ENCODE data around the gene SFTPD.

SFTPD gene

DNA sequence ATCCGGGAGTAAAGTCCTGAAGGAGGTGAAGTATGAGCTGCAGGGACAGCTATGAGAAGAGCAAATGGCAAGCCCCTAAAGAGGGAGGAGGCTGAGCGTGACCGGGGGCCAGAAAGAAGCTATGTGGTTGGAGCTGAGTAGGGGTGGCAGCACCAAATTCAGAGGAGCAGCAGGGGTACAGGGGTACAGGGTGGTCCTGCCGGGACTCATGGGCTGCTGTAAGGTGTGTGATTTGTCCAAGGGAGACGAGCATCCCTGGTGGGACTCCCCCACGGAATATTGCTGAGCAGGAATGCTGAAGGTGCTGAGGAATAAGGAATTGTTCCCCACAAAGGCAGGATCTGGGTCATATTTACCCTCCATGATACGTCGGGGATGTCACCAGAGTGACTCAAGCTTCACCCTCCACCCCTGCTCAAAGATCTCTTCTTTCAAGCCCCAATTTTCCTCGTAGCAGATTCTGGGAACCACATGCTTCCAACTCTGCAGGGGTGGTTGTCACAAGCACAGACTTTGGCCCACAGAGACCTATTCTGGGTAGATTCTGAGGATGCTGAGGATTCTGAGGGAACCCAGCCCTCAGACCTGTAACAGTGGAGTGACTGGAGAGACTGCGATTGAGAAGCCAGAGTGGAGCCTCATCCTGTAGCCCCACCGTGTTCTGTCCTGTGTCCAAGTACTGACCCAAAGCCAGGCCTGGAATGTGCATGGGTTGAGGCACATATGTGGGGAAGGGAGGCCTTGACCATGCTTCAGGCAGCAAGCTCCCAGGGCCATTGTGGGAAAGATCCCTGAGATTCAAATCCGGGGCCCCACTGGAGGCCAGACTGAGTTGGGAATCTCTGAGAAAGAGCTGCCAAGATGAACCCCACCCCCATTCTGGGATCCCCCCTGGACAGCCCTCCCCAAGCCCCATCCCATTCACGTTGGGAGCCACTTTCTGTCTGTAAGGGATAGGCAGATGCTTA lies 4.2 kb downstream of the SFTPD start:
- no peak for DNase-seq (ENCODE audit: low read depth in 2 of 2)

DNA sequence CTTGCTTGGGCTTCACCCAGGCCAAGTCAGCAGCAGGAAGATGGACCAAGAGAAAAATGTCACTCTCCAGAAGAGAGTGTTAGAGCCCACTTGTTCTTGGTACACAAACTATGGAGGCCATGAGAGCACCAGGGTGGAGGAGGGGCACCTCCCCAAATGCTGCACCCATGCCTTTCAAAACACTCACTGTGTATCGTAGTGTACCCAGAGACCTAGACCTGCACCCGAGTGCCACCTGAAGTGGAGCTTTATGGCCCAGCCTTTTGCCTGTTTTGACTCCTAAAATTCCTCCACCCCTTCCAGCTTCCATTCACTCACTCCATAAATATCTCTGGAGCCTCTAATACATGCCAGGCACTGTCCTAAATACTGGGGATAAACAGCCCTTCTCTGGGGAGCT lies 5.0 kb downstream of the SFTPD start:
- DNase-seq (ENCODE audit: low read depth in 2 of 2), result no peak

DNA sequence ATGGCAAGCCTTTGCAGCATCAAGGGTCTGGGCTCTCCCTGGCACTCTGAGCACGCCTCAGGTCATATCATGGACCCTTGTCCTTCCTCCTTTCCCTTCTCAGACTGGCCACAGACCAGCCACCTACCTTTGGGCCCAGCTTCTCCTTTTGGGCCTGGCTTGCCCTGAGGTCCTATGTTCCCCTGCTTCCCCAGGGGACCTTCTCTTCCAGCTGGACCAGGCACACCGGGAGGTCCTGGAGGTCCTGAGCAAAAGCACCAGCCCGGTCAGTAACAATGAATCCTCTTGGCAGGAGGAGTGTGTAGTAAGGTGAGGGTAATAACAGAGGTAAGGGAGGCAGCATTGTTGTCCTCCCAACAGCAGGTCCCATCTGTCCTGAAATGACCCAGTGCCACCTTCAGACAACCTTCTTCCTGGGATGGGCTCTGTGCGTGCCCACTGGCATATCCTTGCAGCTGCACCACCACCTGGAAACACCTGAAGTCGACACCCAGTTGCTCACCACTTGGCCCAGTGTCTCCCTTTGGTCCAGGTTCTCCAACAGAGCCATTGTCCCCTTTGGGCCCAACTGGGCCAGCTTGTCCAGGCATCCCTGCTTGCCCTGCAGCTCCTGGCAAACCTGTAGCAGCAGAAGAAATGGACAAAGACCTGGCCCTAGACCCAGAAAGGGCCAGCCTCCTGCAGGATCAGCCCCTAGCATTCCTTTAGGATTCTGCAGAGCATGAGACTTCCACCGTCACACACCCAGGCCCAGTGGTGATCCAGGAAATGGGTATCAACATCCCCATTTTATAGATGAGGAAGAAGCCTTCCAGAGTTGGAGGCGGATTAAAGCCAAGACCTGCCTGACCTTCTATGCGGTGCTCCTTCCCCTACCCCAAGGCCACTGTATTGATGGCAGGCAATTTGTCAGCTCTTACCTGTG lies 6.4 kb downstream of the SFTPD start:
- DNase-seq (ENCODE audit: low read depth in 2 of 2), result no peak

DNA sequence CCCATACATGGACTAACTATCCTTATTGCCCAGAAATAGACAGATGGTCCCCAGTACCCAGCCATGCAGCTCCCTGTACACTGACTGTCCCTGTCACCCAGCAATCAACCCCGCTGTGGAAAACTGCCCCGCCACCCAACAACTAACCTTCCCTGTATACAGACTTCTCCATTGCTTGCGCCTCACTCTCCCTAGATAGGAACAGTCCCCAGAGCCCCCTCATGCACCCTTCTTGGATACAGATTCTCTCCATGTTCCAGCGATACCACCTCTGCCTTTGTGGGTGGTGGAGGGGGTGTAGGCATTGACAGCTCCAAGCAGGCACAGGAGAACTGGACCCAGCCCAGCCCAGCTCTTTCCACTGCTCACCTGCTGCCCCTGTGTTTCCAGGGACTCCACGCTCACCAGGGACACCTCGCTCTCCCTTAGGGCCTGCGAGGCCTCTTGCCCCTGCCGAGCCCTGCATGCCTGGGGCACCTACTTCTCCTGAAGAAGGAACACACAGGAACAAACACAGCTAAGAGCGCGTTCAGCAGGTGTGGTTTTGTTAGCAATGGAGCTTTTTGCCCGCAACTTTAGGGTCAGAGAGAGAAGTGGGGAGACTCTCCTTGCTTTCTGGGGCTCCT lies 7.2 kb downstream of the SFTPD start:
- DNase-seq (ENCODE audit: low read depth in 2 of 2), result no peak

DNA sequence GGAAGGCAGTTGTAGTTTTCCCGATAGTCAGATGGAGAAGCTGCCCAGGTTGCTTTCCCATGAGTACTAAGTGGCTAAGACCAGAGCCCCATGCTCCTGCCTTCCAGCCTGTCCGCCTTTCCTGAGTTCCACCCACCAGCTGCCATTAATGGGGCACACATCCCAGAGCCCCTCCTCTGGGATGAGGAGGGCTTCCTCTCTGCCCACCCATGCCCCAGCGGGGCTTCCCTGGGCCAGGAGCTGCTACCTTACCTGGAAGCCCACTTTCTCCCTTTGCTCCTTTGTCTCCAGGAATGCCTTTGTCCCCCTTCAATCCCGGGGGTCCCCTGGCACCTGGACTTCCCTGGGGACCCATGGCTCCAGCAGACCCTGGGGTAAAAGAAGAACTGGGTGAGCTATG lies 7.8 kb downstream of the SFTPD start:
- no peak for DNase-seq (ENCODE audit: low read depth in 2 of 2)

DNA sequence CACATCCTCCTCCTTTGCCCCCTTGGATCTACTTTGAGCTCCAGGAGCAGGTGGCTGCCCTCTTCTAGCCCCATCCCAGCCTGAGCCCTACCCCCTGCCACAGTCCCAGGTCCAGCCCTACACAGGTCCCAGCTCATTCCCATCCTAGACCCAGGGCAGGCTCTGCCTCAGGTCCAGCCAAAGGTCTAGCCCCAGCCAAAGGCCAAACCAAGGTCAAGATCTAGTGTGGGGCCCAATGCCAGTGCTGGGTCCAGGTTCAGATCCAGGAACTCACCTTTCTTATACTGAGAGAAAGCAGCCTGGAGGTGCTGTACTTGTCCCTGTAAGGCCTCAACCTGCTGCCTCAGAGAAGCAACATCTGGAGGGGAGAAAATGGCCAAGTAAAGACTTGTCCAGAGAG lies 8.5 kb downstream of the SFTPD start:
- DNase-seq (ENCODE audit: low read depth in 2 of 2), result no peak

DNA sequence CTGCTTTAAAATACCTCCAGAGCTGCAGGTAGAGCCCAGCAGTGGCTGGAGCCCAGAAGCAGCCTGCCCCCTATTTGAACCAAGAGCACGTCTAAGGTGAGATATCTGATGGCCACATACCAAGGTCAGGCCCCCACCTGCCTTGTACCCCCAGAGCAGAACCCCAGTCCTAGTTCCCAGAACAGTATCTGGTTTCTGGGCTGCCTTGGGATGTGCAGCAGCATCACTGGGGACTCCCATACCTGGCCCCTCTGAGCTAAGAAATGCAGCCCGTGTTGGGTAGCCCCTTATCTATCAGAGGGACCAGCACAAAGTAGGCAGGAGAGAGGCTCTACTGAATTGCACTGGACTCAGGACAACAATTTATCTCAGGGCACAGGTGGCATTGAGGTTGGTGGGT lies 8.9 kb downstream of the SFTPD start:
- no peak for DNase-seq (ENCODE audit: low read depth in 2 of 2)

DNA sequence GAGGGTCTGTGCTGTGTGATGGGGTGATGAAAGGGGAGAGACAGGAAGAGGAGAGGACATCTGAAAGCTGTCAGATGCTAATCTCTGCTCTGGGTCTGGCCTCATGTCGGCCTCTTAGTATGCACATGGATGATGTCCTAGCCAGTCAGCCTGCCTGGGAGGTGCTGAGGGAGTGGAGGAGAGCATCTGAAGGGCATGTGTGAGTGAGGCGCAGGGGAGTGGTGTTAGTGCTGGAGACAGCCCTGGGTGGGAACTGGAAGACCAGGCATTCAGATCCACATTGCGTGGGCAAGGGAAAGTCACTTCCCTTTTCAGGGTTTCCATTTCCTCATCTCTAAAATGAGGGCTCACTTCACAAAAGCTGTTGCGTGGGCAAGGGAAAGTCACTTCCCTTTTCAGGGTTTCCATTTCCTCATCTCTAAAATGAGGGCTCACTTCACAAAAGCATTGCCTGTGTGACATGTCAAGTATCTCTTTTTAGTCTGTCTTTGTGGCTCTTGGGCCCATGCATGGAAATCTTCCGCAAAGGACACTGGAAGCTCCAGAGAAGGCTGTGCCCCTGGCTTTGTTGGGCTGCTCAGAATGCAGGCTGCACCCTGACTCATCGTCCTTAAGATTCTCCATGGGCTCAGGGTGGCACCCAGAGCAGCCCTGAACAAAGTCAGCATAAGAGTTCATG lies 10.0 kb downstream of the SFTPD start:
- no peak for DNase-seq (ENCODE audit: low read depth in 2 of 2)

DNA sequence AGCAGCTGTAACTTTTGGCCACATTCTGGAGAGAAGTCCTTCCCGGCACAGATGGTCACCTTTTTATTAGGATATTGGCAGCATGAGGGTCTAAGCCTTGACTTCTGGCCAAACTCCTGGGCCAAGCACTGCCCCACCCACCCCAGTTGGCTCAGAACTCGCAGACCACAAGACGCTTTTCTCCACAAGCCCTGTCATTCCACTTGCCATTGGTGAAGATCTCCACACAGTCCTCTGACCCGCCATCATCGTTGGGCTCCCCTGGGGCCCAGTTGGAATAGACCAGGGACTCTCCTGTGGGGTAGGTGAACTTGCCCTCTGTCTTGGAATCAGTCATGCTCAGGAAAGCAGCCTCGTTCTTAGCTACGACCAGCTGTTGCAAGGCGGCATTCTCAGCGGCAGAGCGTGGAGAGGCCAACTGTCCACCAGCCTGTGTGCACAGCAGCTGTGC lies 11.2 kb downstream of the SFTPD start:
- no peak for DNase-seq (ENCODE audit: low read depth in 2 of 2)

DNA sequence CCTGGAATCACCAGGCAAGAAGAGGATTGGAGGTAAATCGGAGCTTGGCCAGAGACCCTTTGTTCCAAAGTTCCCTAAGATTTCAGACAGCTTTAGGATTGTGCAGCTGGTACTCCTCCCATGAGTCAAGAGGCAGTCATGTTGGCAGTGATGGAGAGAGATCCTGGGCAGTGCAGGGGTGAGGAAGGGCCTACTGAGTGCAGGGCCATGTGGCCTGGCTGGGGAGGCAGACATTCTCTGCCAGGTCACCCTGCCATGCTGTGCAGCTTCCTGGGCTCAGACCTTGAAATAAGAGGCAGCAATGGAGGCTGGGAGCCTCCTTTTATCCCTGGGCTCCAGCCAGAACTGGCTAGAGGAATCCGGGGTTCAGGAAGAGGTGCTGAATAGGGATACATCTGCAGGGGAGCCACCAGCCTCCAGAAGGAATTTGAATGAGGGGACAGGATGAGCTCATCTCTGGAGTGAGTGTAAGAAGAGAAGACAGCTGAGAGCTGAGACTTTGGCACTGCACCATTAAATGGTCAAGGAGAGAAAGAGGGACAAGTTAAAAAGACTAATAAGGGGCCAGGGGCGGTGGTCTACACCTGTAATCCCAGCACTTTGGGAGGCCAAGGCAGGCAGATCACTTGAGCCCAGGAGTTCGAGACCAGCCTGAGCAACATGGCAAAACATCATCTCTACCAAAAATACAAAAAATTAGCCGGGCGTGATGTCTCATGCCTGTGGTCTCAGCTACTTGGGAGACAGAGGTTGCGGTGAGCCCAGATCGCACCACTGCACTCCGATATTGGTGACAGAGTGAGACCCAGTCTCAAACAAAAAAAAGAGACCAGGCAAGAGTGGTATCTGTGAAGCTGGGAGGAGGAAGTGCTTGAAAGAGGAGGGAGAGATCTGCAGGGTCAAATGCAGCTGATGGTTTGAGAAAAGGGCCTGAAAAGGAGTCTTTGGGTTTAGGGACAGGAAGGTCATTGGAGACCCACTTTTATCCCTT lies 12.0 kb downstream of the SFTPD start:
- DNase-seq (ENCODE audit: low read depth in 2 of 2), result no peak

DNA sequence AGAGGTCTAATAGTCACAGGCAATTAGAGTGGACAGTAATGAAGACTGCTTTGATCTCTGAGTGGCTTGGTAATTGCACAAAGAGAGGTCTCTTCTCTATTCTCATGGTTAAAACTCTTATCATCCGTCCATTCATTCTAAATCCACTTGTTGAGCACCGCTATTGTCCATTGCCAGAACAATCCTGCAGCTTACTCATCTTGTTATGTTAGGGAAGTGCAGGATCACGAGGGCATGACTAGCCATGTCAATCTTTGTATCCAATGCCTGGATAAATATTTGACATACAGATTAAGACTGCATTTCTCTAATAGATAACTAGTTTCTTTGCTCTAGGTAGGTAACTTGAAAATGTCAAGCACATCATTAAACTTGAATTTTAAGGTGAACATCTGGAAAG lies 14.9 kb downstream of the SFTPD start:
- DNase-seq (ENCODE audit: low read depth in 2 of 2), result no peak

DNA sequence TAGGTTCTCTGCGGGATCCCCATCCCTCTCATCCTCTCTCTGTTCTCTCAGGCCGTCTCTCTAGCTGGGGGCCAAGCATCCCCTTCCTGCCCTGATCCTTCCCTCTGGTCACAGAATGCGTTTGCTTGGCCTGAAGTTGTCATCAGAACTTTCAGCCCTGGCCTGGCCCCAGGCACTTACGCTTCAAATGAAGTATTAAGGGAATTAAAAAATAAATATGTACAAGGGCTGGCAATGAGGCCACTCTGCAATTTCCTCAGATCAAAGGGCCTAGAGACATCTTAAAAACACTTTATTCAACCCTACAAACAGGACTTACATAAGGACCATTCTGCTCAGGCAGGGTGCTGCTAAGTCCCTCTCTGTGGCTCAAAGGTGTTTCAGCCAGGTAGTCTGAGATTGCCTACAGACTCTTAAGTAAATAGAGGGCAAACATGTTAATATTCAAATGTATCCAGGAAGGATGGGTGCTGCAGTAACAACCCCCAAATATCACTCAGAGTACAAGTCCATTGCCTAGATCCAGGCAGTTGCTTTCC lies 16.0 kb downstream of the SFTPD start:
- DNase-seq (ENCODE audit: low read depth in 2 of 2), result no peak

DNA sequence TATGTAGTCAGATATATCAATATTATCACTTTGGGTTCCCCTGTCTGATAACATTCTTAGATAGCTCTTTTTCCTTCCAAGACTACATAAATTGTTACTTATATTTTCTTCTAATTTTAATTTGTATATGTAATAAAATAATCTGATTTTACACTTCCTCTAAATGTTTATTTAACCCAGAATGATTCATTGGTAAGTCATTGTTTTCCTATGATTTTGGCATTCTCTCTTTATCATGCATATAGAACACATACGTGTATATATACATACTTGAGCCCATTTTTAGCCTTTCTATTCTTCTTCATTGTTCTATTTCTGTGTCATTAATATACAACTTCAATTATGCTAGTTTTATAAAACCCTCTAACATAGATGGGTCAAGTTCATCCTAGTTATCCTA lies 16.6 kb downstream of the SFTPD start:
- no peak for DNase-seq (ENCODE audit: low read depth in 2 of 2)

DNA sequence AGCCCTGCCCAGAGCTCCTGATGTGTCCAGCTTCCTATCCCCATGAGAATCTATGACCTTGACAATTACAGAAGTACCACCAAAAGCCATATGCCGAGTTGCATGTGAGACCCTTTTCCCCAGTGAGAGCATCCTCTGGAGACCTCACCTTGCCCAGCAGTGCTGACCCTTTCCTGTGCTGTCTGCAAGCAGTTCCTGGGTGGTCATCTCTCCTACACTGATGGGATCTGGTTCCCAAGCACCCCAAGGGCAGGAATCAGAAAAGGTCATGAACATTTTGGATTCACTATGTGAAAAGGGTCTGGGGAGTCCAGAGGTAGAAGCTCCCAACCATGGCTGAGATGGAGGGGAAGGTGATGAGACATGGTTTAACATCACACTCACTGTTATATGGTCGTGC lies 18.2 kb downstream of the SFTPD start:
- no peak for DNase-seq (ENCODE audit: low read depth in 2 of 2)

DNA sequence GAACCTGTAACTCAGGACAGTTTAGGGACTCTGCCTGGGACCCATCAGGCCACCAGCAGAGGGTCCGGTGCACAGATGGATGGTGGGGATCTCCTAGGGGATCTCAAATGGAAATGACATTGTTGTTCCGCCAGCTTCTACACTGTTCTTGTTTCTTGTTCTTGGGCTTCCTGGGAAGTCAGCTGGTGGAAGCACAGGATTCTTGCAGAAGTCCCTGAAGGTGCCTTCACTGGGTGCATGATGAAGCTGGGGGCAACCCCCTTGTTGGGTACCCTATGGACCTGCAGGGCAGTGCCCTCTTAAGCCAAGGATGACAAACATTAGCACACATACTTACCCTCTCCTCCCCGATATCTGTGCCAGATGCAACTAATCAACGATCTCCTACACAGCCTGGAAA lies 18.6 kb downstream of the SFTPD start:
- no peak for DNase-seq (ENCODE audit: low read depth in 2 of 2)

DNA sequence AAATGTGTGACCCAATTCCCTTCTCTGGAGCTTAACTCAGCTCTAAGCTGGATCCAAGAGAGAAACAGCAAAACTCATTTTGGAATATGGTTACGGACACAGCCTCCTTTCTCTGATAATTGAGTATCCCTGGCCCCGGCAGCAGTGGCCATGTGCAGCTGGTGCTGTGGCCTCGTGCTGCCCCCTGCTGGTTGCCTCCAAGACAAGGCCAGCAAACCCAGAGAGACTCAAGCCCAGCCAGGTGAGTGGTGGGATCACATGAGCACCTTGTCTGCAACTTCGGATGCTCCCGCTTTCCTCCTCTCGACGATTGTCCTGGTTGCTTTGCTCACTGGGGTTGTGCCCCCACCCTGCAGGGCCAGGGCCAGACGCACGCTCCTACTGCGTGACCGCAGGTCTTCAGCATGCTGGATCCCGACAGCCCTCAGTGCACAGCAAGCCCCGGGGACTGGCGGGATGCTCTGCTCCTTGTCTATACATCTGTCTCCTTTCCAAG lies 19.4 kb downstream of the SFTPD start:
- DNase-seq (ENCODE audit: low read depth in 2 of 2), result peak; percentile 65 to 79

DNA sequence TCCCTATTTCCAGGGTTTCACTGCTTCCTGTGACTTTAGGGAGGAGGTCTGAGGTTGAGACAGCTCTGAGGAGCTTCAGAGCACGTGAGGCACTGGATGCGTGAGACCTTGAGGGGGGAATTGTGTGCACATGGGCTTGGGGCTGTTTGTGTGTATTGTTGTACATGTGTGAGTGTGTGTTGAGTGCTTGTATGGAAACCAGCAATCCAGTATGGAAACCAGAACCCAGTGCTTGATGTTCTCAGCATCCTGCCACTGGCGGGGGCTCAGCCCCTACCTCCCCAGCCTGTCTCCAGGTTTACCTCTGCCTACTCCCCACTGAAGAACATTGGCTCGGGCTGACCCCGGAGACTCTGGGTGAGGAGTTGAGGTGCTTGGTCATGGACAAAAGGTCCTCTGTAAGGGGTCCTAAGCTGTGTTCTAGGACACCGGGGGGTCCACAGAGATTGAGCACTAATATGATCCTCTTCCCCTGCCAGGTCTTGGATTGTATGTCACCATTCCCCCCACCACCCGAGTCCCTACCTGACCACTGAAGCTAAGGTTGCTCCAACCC lies 20.8 kb downstream of the SFTPD start:
- no peak for DNase-seq (ENCODE audit: low read depth in 2 of 2)

DNA sequence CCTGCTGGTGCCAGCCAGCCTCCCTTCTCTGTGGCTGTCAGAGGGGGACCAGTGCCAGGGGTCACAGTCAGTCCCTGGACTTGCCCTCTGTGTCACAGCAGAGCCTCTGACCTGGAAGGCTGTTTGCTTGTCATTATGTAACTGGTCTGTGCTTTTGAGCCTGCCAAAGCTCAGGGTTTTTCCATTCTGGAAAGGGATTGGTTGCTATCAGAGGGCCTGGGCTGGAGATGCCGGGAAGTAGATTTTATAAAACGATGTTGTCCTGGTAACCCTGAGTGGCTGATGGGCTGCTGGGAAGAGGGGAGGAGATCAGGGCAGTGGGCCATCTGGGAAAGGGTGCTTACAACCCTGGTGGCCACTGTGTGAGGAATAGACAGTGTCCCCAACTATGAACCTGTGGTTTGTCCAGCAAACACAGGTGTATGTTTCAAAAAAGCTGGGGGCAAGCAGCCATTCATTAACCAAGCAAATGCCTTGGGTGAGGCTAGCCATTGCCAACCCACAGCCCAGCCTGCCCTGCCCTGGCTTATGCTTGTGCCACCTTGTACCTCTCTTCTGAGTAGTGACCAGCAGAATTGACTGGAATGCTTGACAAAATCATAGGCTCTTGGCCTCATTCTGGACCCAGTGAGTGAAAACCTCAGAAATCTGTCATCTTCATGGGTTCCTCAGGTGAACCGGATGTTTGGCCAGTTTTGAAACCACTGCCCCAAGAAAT lies 21.6 kb downstream of the SFTPD start:
- no peak for DNase-seq (ENCODE audit: low read depth in 2 of 2)

DNA sequence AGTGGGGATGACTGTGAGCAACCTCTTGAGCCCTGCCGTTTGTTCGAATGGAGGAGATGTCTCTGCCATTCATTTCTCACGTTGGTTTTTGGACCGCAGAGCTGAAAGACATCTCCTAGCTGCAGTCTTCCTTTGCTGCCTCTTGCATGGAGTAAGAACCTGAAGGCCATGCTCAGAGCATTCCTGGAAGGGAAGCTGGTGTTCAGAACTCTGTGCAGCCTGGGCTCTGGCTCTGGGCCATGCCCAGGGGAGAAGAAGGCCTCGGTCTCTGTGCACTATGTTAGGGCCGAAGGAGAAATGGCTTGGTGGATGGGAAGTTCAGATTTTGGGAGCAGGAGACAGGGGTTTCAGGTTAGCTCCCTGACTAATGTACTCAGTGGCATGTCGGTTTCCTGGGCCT lies 22.9 kb downstream of the SFTPD start:
- DNase-seq (ENCODE audit: low read depth in 2 of 2), result no peak

Measured in stimulated activated CD4-positive, alpha-beta T cell treated with anti-CD3 and anti-CD28 coated beads, Interleukin-1b, Interleukin-23, amount 100 ng/mL, for 4 hours (primary cell).